Measurements from ENCODE around the gene CCDC186.

CCDC186 gene

GRCh38 chr10:114172216-114172615 is 1.8 kb downstream of the CCDC186 start:
- CTCF ChIA-PET: interaction anchor here (0.5 to 0.6 kb wide), 2 partner anchors 13 to 544 kb away, joined by 3 read pairs; no protein-coding TSS in a partner anchor

GRCh38 chr10:114168450-114169009 is 5.5 kb downstream of the CCDC186 start:
- no peak for DNase-seq (ENCODE audit: extremely low spot score)
- no peak for TF ChIP-seq FOXM1 (IDR thresholded peaks at IDR 0.05; ENCODE audit: borderline replicate concordance)
- POLR2A ChIA-PET: no interaction called here
- CTCF ChIA-PET: interaction anchor here (0.7 kb wide), 1 partner anchor 588 kb away, joined by 5 read pairs; no protein-coding TSS in a partner anchor

More at GRCh38 chr10:114172216-114172615, 1.8 kb downstream of the CCDC186 start:
- TF ChIP-seq ELF4 (IDR thresholded peaks at IDR 0.05) (no peak), FOXA1 (IDR thresholded peaks at IDR 0.05) (no peak), FOXK2 (IDR thresholded peaks at IDR 0.05) (no peak), FOXM1 (IDR thresholded peaks at IDR 0.05; ENCODE audit: borderline replicate concordance) (no peak), ZNF384 (IDR thresholded peaks at IDR 0.05) (no peak), CTBP1 (IDR thresholded peaks at IDR 0.05; ENCODE audit: borderline replicate concordance) (no peak), SP1 (IDR thresholded peaks at IDR 0.05) (no peak), PKNOX1 (IDR thresholded peaks at IDR 0.05) (no peak), SUZ12 (IDR thresholded peaks at IDR 0.05) (no peak), L3MBTL2 (conservative IDR thresholded peaks at IDR 0.05) (no peak), NFRKB (IDR thresholded peaks at IDR 0.05) (no peak), BHLHE40 (IDR thresholded peaks at IDR 0.05; ENCODE audit: borderline replicate concordance) (no peak), ARNT (IDR thresholded peaks at IDR 0.05) (no peak), TARDBP (IDR thresholded peaks at IDR 0.05) (no peak), HDGF (IDR thresholded peaks at IDR 0.05; ENCODE audit: borderline replicate concordance) (no peak), LEF1 (IDR thresholded peaks at IDR 0.05; ENCODE audit: borderline replicate concordance) (no peak)
- DNase-seq (ENCODE audit: extremely low spot score): no peak
- POLR2A ChIA-PET: no interaction called here

GRCh38 chr10:114167985-114168384 is 6.0 kb downstream of the CCDC186 start:
- no peak for DNase-seq (ENCODE audit: extremely low spot score)
- TF ChIP-seq HDGF (IDR thresholded peaks at IDR 0.05; ENCODE audit: borderline replicate concordance) (no peak), ZNF384 (IDR thresholded peaks at IDR 0.05) (no peak), CTBP1 (IDR thresholded peaks at IDR 0.05; ENCODE audit: borderline replicate concordance) (no peak), SUZ12 (IDR thresholded peaks at IDR 0.05) (no peak), FOXM1 (IDR thresholded peaks at IDR 0.05; ENCODE audit: borderline replicate concordance) (no peak), FOXK2 (IDR thresholded peaks at IDR 0.05) (no peak), L3MBTL2 (conservative IDR thresholded peaks at IDR 0.05) (no peak), FOXA1 (IDR thresholded peaks at IDR 0.05) (no peak), NFRKB (IDR thresholded peaks at IDR 0.05) (no peak), LEF1 (IDR thresholded peaks at IDR 0.05; ENCODE audit: borderline replicate concordance) (no peak), PKNOX1 (IDR thresholded peaks at IDR 0.05) (no peak)
- ChIA-PET CTCF (no interaction called here), POLR2A (no interaction called here)

GRCh38 chr10:114166494-114166893 is 7.5 kb downstream of the CCDC186 start:
- TF ChIP-seq FOXA1 (IDR thresholded peaks at IDR 0.05) (no peak), ELF4 (IDR thresholded peaks at IDR 0.05) (no peak), BHLHE40 (IDR thresholded peaks at IDR 0.05; ENCODE audit: borderline replicate concordance) (no peak), SUZ12 (IDR thresholded peaks at IDR 0.05) (no peak), ZNF384 (IDR thresholded peaks at IDR 0.05) (no peak), L3MBTL2 (conservative IDR thresholded peaks at IDR 0.05) (no peak), FOXM1 (IDR thresholded peaks at IDR 0.05; ENCODE audit: borderline replicate concordance) (no peak), PKNOX1 (IDR thresholded peaks at IDR 0.05) (no peak), LEF1 (IDR thresholded peaks at IDR 0.05; ENCODE audit: borderline replicate concordance) (no peak)
- ChIA-PET POLR2A (no interaction called here), CTCF (no interaction called here)
- DNase-seq (ENCODE audit: extremely low spot score): no peak

GRCh38 chr10:114166043-114166442 is 8.0 kb downstream of the CCDC186 start:
- TF ChIP-seq ELF4 (IDR thresholded peaks at IDR 0.05) (no peak), BHLHE40 (IDR thresholded peaks at IDR 0.05; ENCODE audit: borderline replicate concordance) (no peak), PKNOX1 (IDR thresholded peaks at IDR 0.05) (no peak), FOXM1 (IDR thresholded peaks at IDR 0.05; ENCODE audit: borderline replicate concordance) (no peak), SUZ12 (IDR thresholded peaks at IDR 0.05) (no peak), LEF1 (IDR thresholded peaks at IDR 0.05; ENCODE audit: borderline replicate concordance) (no peak), TARDBP (IDR thresholded peaks at IDR 0.05) (no peak), ZNF384 (IDR thresholded peaks at IDR 0.05) (no peak), L3MBTL2 (conservative IDR thresholded peaks at IDR 0.05) (no peak), ARNT (IDR thresholded peaks at IDR 0.05) (no peak), FOXK2 (IDR thresholded peaks at IDR 0.05) (no peak), HDGF (IDR thresholded peaks at IDR 0.05; ENCODE audit: borderline replicate concordance) (no peak), CTBP1 (IDR thresholded peaks at IDR 0.05; ENCODE audit: borderline replicate concordance) (no peak), FOXA1 (IDR thresholded peaks at IDR 0.05) (no peak), NFRKB (IDR thresholded peaks at IDR 0.05) (no peak), SP1 (IDR thresholded peaks at IDR 0.05) (no peak)
- ChIA-PET POLR2A (no interaction called here), CTCF (no interaction called here)
- no peak for DNase-seq (ENCODE audit: extremely low spot score)

GRCh38 chr10:114163062-114163461 is 10.9 kb downstream of the CCDC186 start:
- no peak for DNase-seq (ENCODE audit: extremely low spot score)
- no peak for TF ChIP-seq FOXM1 (IDR thresholded peaks at IDR 0.05; ENCODE audit: borderline replicate concordance)
- TF ChIP-seq FOXA1 (IDR thresholded peaks at IDR 0.05): no peak
- TF ChIP-seq BHLHE40 (IDR thresholded peaks at IDR 0.05; ENCODE audit: borderline replicate concordance): no peak
- no peak for TF ChIP-seq LEF1 (IDR thresholded peaks at IDR 0.05; ENCODE audit: borderline replicate concordance)
- no peak for TF ChIP-seq L3MBTL2 (conservative IDR thresholded peaks at IDR 0.05)
- no peak for TF ChIP-seq NFRKB (IDR thresholded peaks at IDR 0.05)
- TF ChIP-seq ZNF384 (IDR thresholded peaks at IDR 0.05): no peak
- TF ChIP-seq TARDBP (IDR thresholded peaks at IDR 0.05): no peak
- TF ChIP-seq SUZ12 (IDR thresholded peaks at IDR 0.05): no peak
- TF ChIP-seq SP1 (IDR thresholded peaks at IDR 0.05): no peak
- TF ChIP-seq FOXK2 (IDR thresholded peaks at IDR 0.05): no peak
- TF ChIP-seq ARNT (IDR thresholded peaks at IDR 0.05): no peak
- ChIA-PET CTCF (no interaction called here), POLR2A (interaction anchor here (1.1 kb wide), 1 partner anchor 11 kb away, joined by 5 read pairs; the partner anchor contains the start of gene CCDC186)
